Pancreas (tissue), 10 donors: ENCODE results near the gene AKAP12. TPM values are rescaled to one million over a fixed set of nuclear protein-coding genes. Genes with fewer than 3 reads are reported as not detected.

ENCODE experiments used
- ATAC-seq, 4 donors: fragments of 200-7000 bp; cut with Tn5 transposase; one replicate each; pipeline versions ENCODE4 v1.8.0 to v1.9.1; 2020; ENCODE audit warnings: mild to moderate bottlenecking in 4 of 4, moderate library complexity in 4 of 4
- DNase-seq, 6 donors: peaks; one replicate each; pipeline ENCODE4 v3.0.0-alpha.2; 2020
- FAIRE-seq: peaks from 2 replicates; lab custom pipeline; 2012; peaks lifted over from hg19 to GRCh38; lab: Jason Lieb, UNC
- H3K27ac ChIP-seq, 4 donors: fragments of 200-600 bp; sonication (generic); 1 replicate in 3 of 4; 2 replicates in 1 of 4; pipeline versions ENCODE4 v1.5.0 to v1.8.0; 2020
- H3K27me3 ChIP-seq, 4 donors: fragments of 200-600 bp; one replicate each; pipeline ENCODE4 v1.8.0; 2021
- H3K36me3 ChIP-seq, 3 donors: fragments of 200-600 bp; sonication (generic) in 1 of 3; one replicate each; pipeline versions ENCODE4 v1.5.0 to v1.8.0; 2020 to 2021
- H3K4me1 ChIP-seq, 3 donors: fragments of 200-600 bp; one replicate each; pipeline ENCODE4 v1.8.0; 2021
- H3K4me3 ChIP-seq, 4 donors: fragments of 200-600 bp; sonication (generic) in 2 of 4; one replicate each; pipeline versions ENCODE4 v1.5.0 to v1.8.0; 2020 to 2021
- H3K9me3 ChIP-seq, 4 donors: fragments of 200-600 bp; one replicate each; pipeline ENCODE4 v1.8.0; 2021
- CTCF ChIP-seq, 4 donors: fragments of 200-600 bp; sonication (generic) in 3 of 4; IDR thresholded peaks; one replicate each; pipeline versions ENCODE4 v1.5.0 to v1.8.0; 2021; ENCODE audit warnings: antibody characterized with exemption in 4 of 4
- WGBS, 2 donors: extraction: QIAGEN DNeasy Blood & Tissue Kit; methylation state at CpG; one replicate each; pipeline ENCODE4 v1.1.7; 2013; 5-methylcytosine and 5-hydroxymethylcytosine counted together
- intact Hi-C, 3 donors: fragments of 100-400 bp; cut with DNase I; formaldehyde crosslinking; loops; one replicate each; pipeline versions ENCODE4 v1.11.1 to v1.14.2; 2022
- polyA plus RNA-seq, 2 donors: library from polyadenylated mRNA; stranded (reverse); fragments of 200-250 nt; gene quantifications; one replicate each; pipeline ENCODE4 v1.2.3, GENCODE V29; 2013
- total RNA-seq, 6 donors: library from RNA; stranded (reverse); fragmentation: NEBNext Ultra II Directional in 4 of 6; extraction: Animal tissue kit (Norgen Biotek cat#: 25700) in 4 of 6; gene quantifications; one replicate each; pipeline versions ENCODE4 v1.2.1 to v1.2.4, GENCODE V29; 2021 to 2023
- donor health status: healthy with polysubstance abuse.
- donor health status: DM: no; HTN: no; CAD: no; lungs with moderate emphysema.
- donor health status: DM: no; HTN: no; CAD: no.
- donor health status: control.
- donor health status: control.
- donor health status: Bipolar disorder and iron deficiency.
- donor health status: DM: yes; HTN: yes; CAD: no.
- donor health status: DM: no; HTN: no; CAD: no.
- donor health status: DM: no; HTN: no; CAD: no.
- donor health status: DM: yes; HTN: yes; CAD: no.

The AKAP12 gene
- total and polyA plus RNA-seq, 8 donors: 2.4 to 13.2 (median 3.8) TPM

- Histone ChIP-seq H3K27ac (no peak overlapping the region), H3K4me1 (no peaks in the 10 kb centered on the region), H3K36me3 (no peaks in the 10 kb centered on the region), H3K27me3 (no peaks in the 10 kb centered on the region), H3K4me3 (no peak overlapping the region), H3K9me3 (no peaks in the 10 kb centered on the region)
- WGBS, 2 donors: 87 to 91% methylated on average over 7 of the region's 7 CpGs
- FAIRE-seq (no peak), DNase-seq (no peak), ATAC-seq (no peak)
- intact Hi-C loops: no loop called here
- TF ChIP-seq CTCF (IDR thresholded peaks at IDR 0.05): no peak
Observed at GRCh38 chr6:151233731-151234130, 6.0 kb upstream of the AKAP12 start.

- 64 to 72% methylated on average over 6 of the region's 6 CpGs for WGBS, 2 donors
- no peak for TF ChIP-seq CTCF (IDR thresholded peaks at IDR 0.05)
- no peak for FAIRE-seq
- Histone ChIP-seq H3K9me3 (no peaks in the 10 kb centered on the region), H3K4me1 (peaks cover 0 to 6% (median 0%) of the 10 kb centered on the region in 3 donors), H3K36me3 (no peaks in the 10 kb centered on the region), H3K27ac (no peak overlapping the region), H3K4me3 (no peak overlapping the region), H3K27me3 (no peaks in the 10 kb centered on the region)
- intact Hi-C loops: no loop called here
- no peak for ATAC-seq
- DNase-seq: no peak
Observed at GRCh38 chr6:151236668-151237401, 2.9 kb upstream of the AKAP12 start.

GRCh38 chr6:151240036-151240685, 394 bp downstream of the AKAP12 start:
- Histone ChIP-seq H3K4me1 (peaks cover 0 to 6% (median 0%) of the 10 kb centered on the region in 3 donors), H3K27ac (peak overlapping the region in 2 of 4 donors; percentile 30 to 33), H3K36me3 (no peaks in the 10 kb centered on the region), H3K9me3 (no peaks in the 10 kb centered on the region), H3K4me3 (peak overlapping the region; percentile 34 to 61 (median 37)), H3K27me3 (peaks cover 0 to 4% (median 1%) of the 10 kb centered on the region in 4 donors)
- no peak for TF ChIP-seq CTCF (IDR thresholded peaks at IDR 0.05)
- DNase-seq: peak; percentile 11 to 68 (median 30)
- intact Hi-C loops: no loop called here
- FAIRE-seq: no peak
- ATAC-seq: peak; percentile 49 to 80 (median 76)
- 1% methylated on average over 54 to 60 of the region's 60 CpGs for whole genome bisulfite sequencing, 2 donors

- WGBS, 2 donors: 1 to 2% methylated on average over 42 to 68 of the region's 68 CpGs
- no peak for TF ChIP-seq CTCF (IDR thresholded peaks at IDR 0.05)
- DNase-seq (peak; percentile 9 to 72 (median 37)), ATAC-seq (peak; percentile 56 to 75 (median 74)), FAIRE-seq (no peak)
- Histone ChIP-seq H3K4me1 (peaks cover 0 to 6% (median 0%) of the 10 kb centered on the region in 3 donors), H3K36me3 (no peaks in the 10 kb centered on the region), H3K27me3 (peaks cover 0 to 4% (median 1%) of the 10 kb centered on the region in 4 donors), H3K4me3 (peak overlapping the region; percentile 34 to 61 (median 37)), H3K9me3 (no peaks in the 10 kb centered on the region), H3K27ac (peak overlapping the region in 2 of 4 donors; percentile 30 to 35)
- intact Hi-C loops: no loop called here
Observed at GRCh38 chr6:151240791-151241642, 1.2 kb downstream of the AKAP12 start.
